Progenitor cell of endocrine pancreas (in vitro differentiated cells): ENCODE data around the gene GOLGA6D. TPM values are rescaled to one million over a fixed set of nuclear protein-coding genes. Genes with fewer than 3 reads are reported as not detected.
"Not testable (repeated sequence)": the region's sequence is repeated elsewhere in the genome, so short reads cannot be mapped to it uniquely, and the experiment has no call there.

Experiments
- DNase-seq: peaks from one replicate; pipeline ENCODE4 v3.0.0; 2021; ENCODE audit warnings: low spot score; ENCODE audit not compliant: unreplicated experiment
- H3K27ac Mint-ChIP-seq: 2 replicates; pipeline ENCODE4 v1.8.0; 2021; ENCODE audit warnings: mild to moderate bottlenecking, moderate library complexity, mixed read lengths
- H3K27me3 Mint-ChIP-seq: 2 replicates; pipeline ENCODE4 v1.8.0; 2021; ENCODE audit warnings: mixed read lengths
- H3K36me3 Mint-ChIP-seq: 2 replicates; pipeline ENCODE4 v1.8.0; 2022; ENCODE audit warnings: mixed read lengths; ENCODE audit not compliant: insufficient read depth
- H3K4me1 Mint-ChIP-seq: 2 replicates; pipeline ENCODE4 v1.8.0; 2021; ENCODE audit warnings: low read depth, mixed read lengths
- H3K4me3 Mint-ChIP-seq: 2 replicates; pipeline ENCODE4 v1.8.0; 2021; ENCODE audit warnings: low read depth, mild to moderate bottlenecking, moderate library complexity, mixed read lengths
- H3K9me3 Mint-ChIP-seq: 2 replicates; pipeline ENCODE4 v1.8.0; 2021; ENCODE audit warnings: low read depth, mixed read lengths
- CTCF ChIP-seq: fragments of 200-600 bp; sonication (generic); IDR thresholded peaks from one replicate; pipeline ENCODE4 v1.5.0; 2021; ENCODE audit warnings: antibody characterized with exemption, mild to moderate bottlenecking; ENCODE audit not compliant: unreplicated experiment
- long read RNA-seq: library from polyadenylated mRNA; unstranded; transcript quantifications from one replicate; pipeline ENCODE4 v2.0.0, GENCODE V29; 2020
- total RNA-seq: library from RNA; stranded (reverse); gene quantifications from 2 replicates; pipeline ENCODE4 v1.2.1, GENCODE V29; 2021

GOLGA6D gene
- 0.13 TPM in 1 of 2 replicates, not detected in the other for total RNA-seq
- long read RNA-seq, result 0 reads

GRCh38 chr15:75282572-75282971 is at the start of gene GOLGA6D:
Gene GOLGA6D (plus strand): TSS chr15:75282835. CDS start chr15:75282876, 41 bp downstream.
- H3K27me3 Mint-ChIP-seq, H3K27ac Mint-ChIP-seq, H3K36me3 Mint-ChIP-seq, H3K9me3 Mint-ChIP-seq, H3K4me1 Mint-ChIP-seq, H3K4me3 Mint-ChIP-seq, DNase-seq: not testable (repeated sequence)

GRCh38 chr15:75233504-75234190 is 49.0 kb upstream of the GOLGA6D start:
- H3K36me3 Mint-ChIP-seq, result no peaks in the 10 kb centered on the region
- H3K4me1 Mint-ChIP-seq, result no peaks in the 10 kb centered on the region
- no peak overlapping the region for H3K4me3 Mint-ChIP-seq
- no peaks in the 10 kb centered on the region for H3K9me3 Mint-ChIP-seq
- DNase-seq, result no peak
- H3K27me3 Mint-ChIP-seq, result peaks cover 25% of the 10 kb centered on the region
- H3K27ac Mint-ChIP-seq, result no peak overlapping the region
- no peak for TF ChIP-seq CTCF

- Mint-ChIP-seq H3K36me3 (no peaks in the 10 kb centered on the region), H3K27ac (no peak overlapping the region), H3K4me1 (no peaks in the 10 kb centered on the region), H3K9me3 (no peaks in the 10 kb centered on the region), H3K4me3 (no peak overlapping the region), H3K27me3 (peaks cover 25% of the 10 kb centered on the region)
- DNase-seq, result no peak
- TF ChIP-seq CTCF, result no peak
Observed at GRCh38 chr15:75234191-75234810, 48.3 kb upstream of the GOLGA6D start.

GRCh38 chr15:75235051-75235673 is 47.5 kb upstream of the GOLGA6D start:
- Mint-ChIP-seq H3K27ac (no peak overlapping the region), H3K27me3 (peaks cover 26% of the 10 kb centered on the region), H3K36me3 (no peaks in the 10 kb centered on the region), H3K4me3 (no peak overlapping the region), H3K9me3 (no peaks in the 10 kb centered on the region), H3K4me1 (no peaks in the 10 kb centered on the region)
- TF ChIP-seq CTCF, result no peak
- DNase-seq, result no peak

GRCh38 chr15:75235760-75236729 is 46.6 kb upstream of the GOLGA6D start:
- no peak for DNase-seq
- Mint-ChIP-seq H3K9me3 (no peaks in the 10 kb centered on the region), H3K4me3 (no peak overlapping the region), H3K36me3 (no peaks in the 10 kb centered on the region), H3K4me1 (no peaks in the 10 kb centered on the region), H3K27ac (no peak overlapping the region), H3K27me3 (peaks cover 33% of the 10 kb centered on the region)
- TF ChIP-seq CTCF, result no peak
